ENCODE measurements around the gene APBB2. TPM values are rescaled to one million over a fixed set of nuclear protein-coding genes. Genes with fewer than 3 reads are reported as not detected.

Gene APBB2
- total and polyA plus RNA-seq, 2 of the 4 experiments (the other 2 are of a cell fraction) = 47.9 to 75.5 TPM

DNA sequence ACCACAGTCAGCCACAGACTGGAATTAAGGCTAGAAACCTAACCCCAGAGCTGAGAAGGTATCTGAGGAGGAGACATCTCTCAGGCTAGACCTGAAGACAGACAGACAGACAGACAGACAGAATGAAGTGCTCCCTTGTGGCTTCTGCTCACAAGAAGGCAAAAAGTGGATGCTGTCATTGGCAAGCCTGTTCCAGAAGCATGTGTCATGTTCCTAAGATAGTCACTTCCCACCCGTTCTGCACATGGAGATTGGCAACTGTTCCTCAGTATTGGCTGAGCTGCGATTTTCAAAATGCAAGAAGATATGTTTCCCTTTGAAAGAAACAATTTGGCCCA, 298.2 kb downstream of the APBB2 start:
- H4K20me1 ChIP-seq (ENCODE audit: insufficient read depth, low read length) = no peaks in the 10 kb centered on the region
- H3K27ac ChIP-seq (ENCODE audit: insufficient read depth, low read length) = no peak overlapping the region
- peak; percentile 60 for ATAC-seq (ENCODE audit: low read depth)
- DNase-seq = peak; percentile 77
- H3K36me3 ChIP-seq (ENCODE audit: control insufficient read depth, insufficient read depth, low read length) = no peaks in the 10 kb centered on the region
- H3K27me3 ChIP-seq (ENCODE audit: control insufficient read depth, insufficient read depth, low read length) = no peaks in the 10 kb centered on the region
- intact Hi-C loops (cut with micrococcal nuclease) (no loop called here), dilution Hi-C loops (cut with HindIII; ENCODE audit: low sequenced_read_pairs, unreplicated experiment) (no loop called here), in situ Hi-C loops (cut with MboI; ENCODE audit: low sequenced_read_pairs) (loop anchor here (25.0 kb wide), 1 partner anchor 746 kb away; no protein-coding TSS in a partner anchor)
- no peak overlapping the region for H3K23ac ChIP-seq (ENCODE audit: low read depth, low read length)
- H3K4me3 ChIP-seq (ENCODE audit: insufficient read depth, low read depth, low read length) = no peak overlapping the region
- H3K14ac ChIP-seq (replicated peaks; ENCODE audit: low read depth, low read length) = peak overlapping the region; percentile 44; the same call in 1 of the 2 replicates
- CTCF ChIA-PET = interaction anchor here (0.7 to 1.7 kb wide), 2 partner anchors 8 to 75 kb away, joined by 3 to 11 read pairs; no protein-coding TSS in a partner anchor
- peak overlapping the region; percentile 39; the same call in 1 of the 2 replicates for H4K91ac ChIP-seq (ENCODE audit: insufficient read depth, low read depth, low read length)
- H3K56ac ChIP-seq (ENCODE audit: extremely low read depth, insufficient read depth, low read length) = no peak overlapping the region
- H3K9ac ChIP-seq (ENCODE audit: low read depth, low read length) = no peak overlapping the region
- no peak overlapping the region; the same call in 1 of the 2 replicates for H3K4me2 ChIP-seq (ENCODE audit: low read depth, low read length)
- H2BK15ac ChIP-seq (ENCODE audit: low read depth, low read length) = no peak overlapping the region
- peak overlapping the region; percentile 45; the same call in 1 of the 2 replicates for H2BK120ac ChIP-seq (ENCODE audit: low read depth, low read length)
- peak overlapping the region; percentile 17 for H3K4ac ChIP-seq (ENCODE audit: low read depth, low read length)
- H2AK5ac ChIP-seq (ENCODE audit: low read depth, low read length) = peak overlapping the region; percentile 18; the same call in 1 of the 2 replicates
- 0 out of 2 replicates have a peak, but pooled peaks have one; percentile 3 for TF ChIP-seq CEBPB (IDR thresholded peaks at IDR 0.05; ENCODE audit: low read depth, low read length)
- no peak for TF ChIP-seq MAFK (IDR thresholded peaks at IDR 0.05; ENCODE audit: low read depth, low read length)
- TF ChIP-seq FOS (IDR thresholded peaks at IDR 0.05; ENCODE audit: low read depth, low read length) = no peak
- no peak for TF ChIP-seq POLR2A (IDR thresholded peaks at IDR 0.05; ENCODE audit: low read depth, low read length)
- TF ChIP-seq RFX5 (IDR thresholded peaks at IDR 0.05; ENCODE audit: low read depth, low read length) = no peak
- TF ChIP-seq RAD21 (IDR thresholded peaks at IDR 0.05; ENCODE audit: low read length) = no peak
- TF ChIP-seq, protein P1, sequence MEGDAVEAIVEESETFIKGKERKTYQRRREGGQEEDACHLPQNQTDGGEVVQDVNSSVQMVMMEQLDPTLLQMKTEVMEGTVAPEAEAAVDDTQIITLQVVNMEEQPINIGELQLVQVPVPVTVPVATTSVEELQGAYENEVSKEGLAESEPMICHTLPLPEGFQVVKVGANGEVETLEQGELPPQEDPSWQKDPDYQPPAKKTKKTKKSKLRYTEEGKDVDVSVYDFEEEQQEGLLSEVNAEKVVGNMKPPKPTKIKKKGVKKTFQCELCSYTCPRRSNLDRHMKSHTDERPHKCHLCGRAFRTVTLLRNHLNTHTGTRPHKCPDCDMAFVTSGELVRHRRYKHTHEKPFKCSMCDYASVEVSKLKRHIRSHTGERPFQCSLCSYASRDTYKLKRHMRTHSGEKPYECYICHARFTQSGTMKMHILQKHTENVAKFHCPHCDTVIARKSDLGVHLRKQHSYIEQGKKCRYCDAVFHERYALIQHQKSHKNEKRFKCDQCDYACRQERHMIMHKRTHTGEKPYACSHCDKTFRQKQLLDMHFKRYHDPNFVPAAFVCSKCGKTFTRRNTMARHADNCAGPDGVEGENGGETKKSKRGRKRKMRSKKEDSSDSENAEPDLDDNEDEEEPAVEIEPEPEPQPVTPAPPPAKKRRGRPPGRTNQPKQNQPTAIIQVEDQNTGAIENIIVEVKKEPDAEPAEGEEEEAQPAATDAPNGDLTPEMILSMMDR (conservative IDR thresholded peaks at IDR 0.05; ENCODE audit: low read depth, low read length) = no peak
- TF ChIP-seq, protein P2, sequence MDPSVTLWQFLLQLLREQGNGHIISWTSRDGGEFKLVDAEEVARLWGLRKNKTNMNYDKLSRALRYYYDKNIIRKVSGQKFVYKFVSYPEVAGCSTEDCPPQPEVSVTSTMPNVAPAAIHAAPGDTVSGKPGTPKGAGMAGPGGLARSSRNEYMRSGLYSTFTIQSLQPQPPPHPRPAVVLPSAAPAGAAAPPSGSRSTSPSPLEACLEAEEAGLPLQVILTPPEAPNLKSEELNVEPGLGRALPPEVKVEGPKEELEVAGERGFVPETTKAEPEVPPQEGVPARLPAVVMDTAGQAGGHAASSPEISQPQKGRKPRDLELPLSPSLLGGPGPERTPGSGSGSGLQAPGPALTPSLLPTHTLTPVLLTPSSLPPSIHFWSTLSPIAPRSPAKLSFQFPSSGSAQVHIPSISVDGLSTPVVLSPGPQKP (IDR thresholded peaks at IDR 0.05; ENCODE audit: borderline replicate concordance, low read depth, low read length) = no peak
- TF ChIP-seq MAZ (IDR thresholded peaks at IDR 0.05; ENCODE audit: borderline replicate concordance, low read depth, low read length) = peak; percentile 40; the same call in 1 of the 2 replicates
- no peak for TF ChIP-seq RCOR1 (IDR thresholded peaks at IDR 0.05; ENCODE audit: insufficient replicate concordance, low read length)
- TF ChIP-seq SMC3 (IDR thresholded peaks at IDR 0.05; ENCODE audit: low read depth, low read length) = no peak
- TF ChIP-seq NFE2L2 (IDR thresholded peaks at IDR 0.05; ENCODE audit: low read depth, low read length) = no peak
- TF ChIP-seq BHLHE40 (IDR thresholded peaks at IDR 0.05; ENCODE audit: low read depth, low read length) = no peak
- TF ChIP-seq MXI1 (IDR thresholded peaks at IDR 0.05; ENCODE audit: borderline replicate concordance, low read depth, low read length) = peak; percentile 68; the same call in 1 of the 2 replicates
- TF ChIP-seq, protein P3, sequence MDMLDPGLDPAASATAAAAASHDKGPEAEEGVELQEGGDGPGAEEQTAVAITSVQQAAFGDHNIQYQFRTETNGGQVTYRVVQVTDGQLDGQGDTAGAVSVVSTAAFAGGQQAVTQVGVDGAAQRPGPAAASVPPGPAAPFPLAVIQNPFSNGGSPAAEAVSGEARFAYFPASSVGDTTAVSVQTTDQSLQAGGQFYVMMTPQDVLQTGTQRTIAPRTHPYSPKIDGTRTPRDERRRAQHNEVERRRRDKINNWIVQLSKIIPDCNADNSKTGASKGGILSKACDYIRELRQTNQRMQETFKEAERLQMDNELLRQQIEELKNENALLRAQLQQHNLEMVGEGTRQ (IDR thresholded peaks at IDR 0.05; ENCODE audit: low read depth, low read length) = no peak
- TF ChIP-seq CHD1 (IDR thresholded peaks at IDR 0.05; ENCODE audit: low read depth, low read length) = no peak
- H3K9me1 ChIP-seq (ENCODE audit: insufficient read depth, low read length) = peaks cover 20% of the 10 kb centered on the region
- BruUV-seq (replicated peaks) = no TSS peak
- H2AFZ ChIP-seq (replicated peaks; ENCODE audit: low read length, poor library complexity) = peak overlapping the region; percentile 17
- POLR2A ChIA-PET (ENCODE audit: unreplicated experiment) = no interaction called here
- H4K8ac ChIP-seq (ENCODE audit: low read depth in 2 of 2, low read length in 2 of 2) = peak overlapping the region in 1 of 2 experiments; percentile 45; a peak in 1 of 4 replicates
- H2BK20ac ChIP-seq (ENCODE audit: low read depth, low read length) = 0 out of 2 replicates have a peak overlapping the region, but pooled peaks have one; percentile 0
- H2BK5ac ChIP-seq (ENCODE audit: low read depth, low read length, poor library complexity, severe bottlenecking) = peak overlapping the region; percentile 48
- H2AK9ac ChIP-seq (replicated peaks; ENCODE audit: low read depth, low read length, poor library complexity) = no peak overlapping the region
- peaks cover 20% of the 10 kb centered on the region for H3K4me1 ChIP-seq (ENCODE audit: control insufficient read depth, insufficient read depth, low read length)
- H3K79me1 ChIP-seq (ENCODE audit: low read depth in 1 of 2, low read length in 2 of 2) = 0 out of 4 replicates have a peak, but pooled peaks cover 0 to 4% of the 10 kb centered on the region in 2 experiments
- no peaks in the 10 kb centered on the region for H3K9me3 ChIP-seq (ENCODE audit: control insufficient read depth, insufficient read depth, low read length)
- H4K5ac ChIP-seq (ENCODE audit: low read depth, low read length) = no peak overlapping the region
- no CpG with 5 or more reads among the region's 2 CpGs for WGBS, 2 experiments (ENCODE audit: extremely low coverage in 2 of 2, insufficient read length in 1 of 2)
- H3K18ac ChIP-seq (ENCODE audit: low read depth, low read length) = no peak overlapping the region

Data from IMR-90 (cell line).